OCI-LY7 (cell line): ENCODE results near the gene LCOR. TPM values are rescaled to one million over a fixed set of nuclear protein-coding genes. Genes with fewer than 3 reads are reported as not detected.

Experiments
- BruUV-seq: library from RNA; stranded (reverse); fragments of 400-500 nt; replicated peaks from 2 replicates; lab custom pipeline; 2021; lab: Mats Ljungman, UMichigan
- CTCF ChIA-PET: fragments of 300-600 bp; sonication (Branson Sonifier 250); formaldehyde crosslinking; loops from one replicate; lab custom pipeline; 2022; ENCODE audit warnings: antibody characterized with exemption; ENCODE audit not compliant: unreplicated experiment; lab: Charles Lee
- POLR2A ChIA-PET: fragments of 300-600 bp; sonication (Branson Sonifier 250); formaldehyde crosslinking; loops from one replicate; lab custom pipeline; 2022; ENCODE audit warnings: antibody characterized with exemption; lab: Charles Lee
- DNase-seq: peaks from one replicate; pipeline ENCODE4 v3.0.0-alpha.2; 2015; ENCODE audit warnings: low spot score
- H2AFZ ChIP-seq: fragments of 200-600 bp; sonication (generic), shearing (Covaris generic); 2 replicates; pipeline ENCODE4 v1.6.1; 2014; ENCODE audit warnings: mild to moderate bottlenecking, antibody characterized with exemption, low read length, moderate library complexity
- H3K27ac ChIP-seq: fragments of 200-600 bp; sonication (generic); 2 replicates; pipeline ENCODE4 v1.5.1; 2014; ENCODE audit warnings: mixed run types, low read depth, mild to moderate bottlenecking, moderate library complexity, low read length, inconsistent platforms; ENCODE audit not compliant: poor library complexity, severe bottlenecking
- H3K36me3 ChIP-seq: fragments of 200-600 bp; sonication (generic); 2 replicates; pipeline ENCODE4 v1.6.1; 2014; ENCODE audit warnings: mild to moderate bottlenecking, antibody characterized with exemption, low read length, moderate library complexity, mixed read lengths; ENCODE audit not compliant: insufficient read depth
- H3K4me1 ChIP-seq: fragments of 200-600 bp; sonication (generic); 2 replicates; pipeline ENCODE4 v1.5.1; 2014; ENCODE audit warnings: mild to moderate bottlenecking, low read length; ENCODE audit not compliant: insufficient read depth, poor library complexity, severe bottlenecking
- H3K4me2 ChIP-seq: fragments of 200-600 bp; sonication (generic); 2 replicates; pipeline ENCODE4 v1.6.1; 2014; ENCODE audit warnings: mild to moderate bottlenecking, low read length
- H3K4me3 ChIP-seq: fragments of 200-600 bp; sonication (generic); 2 replicates; pipeline ENCODE4 v1.5.1; 2014; ENCODE audit warnings: mild to moderate bottlenecking, low read depth, low read length; ENCODE audit not compliant: poor library complexity, severe bottlenecking
- H3K79me2 ChIP-seq: fragments of 200-600 bp; sonication (generic); 2 replicates; pipeline ENCODE4 v1.6.1; 2016; ENCODE audit warnings: low read depth, mild to moderate bottlenecking, low read length, moderate library complexity, mixed read lengths; ENCODE audit not compliant: insufficient read depth
- H3K9me2 ChIP-seq: fragments of 200-600 bp; sonication (generic); 2 replicates; pipeline ENCODE4 v1.6.1; 2016; ENCODE audit warnings: mild to moderate bottlenecking, low read length, mixed read lengths; ENCODE audit not compliant: insufficient read depth
- H3K9me3 ChIP-seq: fragments of 200-600 bp; sonication (generic); 2 replicates; pipeline ENCODE4 v1.6.1; 2014; ENCODE audit warnings: mild to moderate bottlenecking, mixed run types, low read length, mixed read lengths
- H4K20me1 ChIP-seq: fragments of 200-600 bp; sonication (generic); 2 replicates; pipeline ENCODE4 v1.6.1; 2014; ENCODE audit warnings: mild to moderate bottlenecking, antibody characterized with exemption, low read length, moderate library complexity, mixed read lengths; ENCODE audit not compliant: insufficient read depth
- CTCF ChIP-seq: fragments of 200-600 bp; sonication (generic); conservative IDR thresholded peaks from 2 replicates; pipeline ENCODE4 v1.5.1; 2014; ENCODE audit warnings: mild to moderate bottlenecking, antibody characterized with exemption, low read length, moderate library complexity, mixed read lengths
- EZH2phosphoT487 ChIP-seq: fragments of 200-600 bp; sonication (generic); IDR thresholded peaks from 2 replicates; pipeline ENCODE4 v1.6.1; 2018; ENCODE audit warnings: low read depth, borderline replicate concordance, mild to moderate bottlenecking, mixed run types, antibody characterized with exemption, low read length, moderate library complexity, mixed read lengths
- intact Hi-C: fragments of 100-400 bp; cut with micrococcal nuclease; formaldehyde crosslinking; loops from one replicate; pipeline ENCODE4 v1.10.0; 2022; ENCODE audit not compliant: unreplicated experiment
- total RNA-seq, 2 experiments: library from RNA; depleted of rRNA in 1 of 2; stranded (reverse); fragments of >200 nt in 1 of 2; shearing (Covaris generic) in 1 of 2; gene quantifications; 2 replicates each; pipeline ENCODE4 v1.2.3, GENCODE V29; 2014 to 2022

Gene LCOR
- total RNA-seq, 2 experiments from 2014 or later = 17.1 to 58.4 TPM

DNA sequence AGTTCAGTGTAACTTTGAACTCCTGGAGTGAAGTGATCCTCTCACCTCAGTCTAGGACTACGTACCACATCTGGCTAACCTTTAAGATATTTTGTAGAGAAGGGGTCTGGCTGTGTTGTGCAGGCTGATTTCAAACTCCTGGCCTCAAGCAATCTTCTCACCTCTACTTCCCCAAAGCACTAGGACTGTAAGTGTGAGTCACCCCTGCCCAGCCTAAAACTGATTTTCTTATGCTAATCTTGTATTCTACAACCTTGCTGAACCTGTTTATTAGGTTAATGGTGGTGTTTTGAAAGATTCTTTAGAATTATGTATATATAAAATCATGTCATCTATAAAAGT is 58.0 kb downstream of the LCOR start:
- DNase-seq = no peak
- no peak for TF ChIP-seq EZH2phosphoT487
- no peak for TF ChIP-seq CTCF
- Histone ChIP-seq H3K9me3 (peaks cover 12% of the 10 kb centered on the region; the same call in 1 of the 2 replicates), H3K79me2 (peaks cover 86% of the 10 kb centered on the region), H3K4me1 (no peaks in the 10 kb centered on the region), H3K27ac (no peak overlapping the region), H2AFZ (no peak overlapping the region), H3K4me2 (no peak overlapping the region), H3K9me2 (no peaks in the 10 kb centered on the region), H3K36me3 (peaks cover 73% of the 10 kb centered on the region), H3K4me3 (no peak overlapping the region), H4K20me1 (peaks cover 4% of the 10 kb centered on the region; the same call in 1 of the 2 replicates)
- intact Hi-C loops = no loop called here
- POLR2A ChIA-PET = no interaction called here
- BruUV-seq = no TSS peak
- CTCF ChIA-PET = no interaction called here

DNA sequence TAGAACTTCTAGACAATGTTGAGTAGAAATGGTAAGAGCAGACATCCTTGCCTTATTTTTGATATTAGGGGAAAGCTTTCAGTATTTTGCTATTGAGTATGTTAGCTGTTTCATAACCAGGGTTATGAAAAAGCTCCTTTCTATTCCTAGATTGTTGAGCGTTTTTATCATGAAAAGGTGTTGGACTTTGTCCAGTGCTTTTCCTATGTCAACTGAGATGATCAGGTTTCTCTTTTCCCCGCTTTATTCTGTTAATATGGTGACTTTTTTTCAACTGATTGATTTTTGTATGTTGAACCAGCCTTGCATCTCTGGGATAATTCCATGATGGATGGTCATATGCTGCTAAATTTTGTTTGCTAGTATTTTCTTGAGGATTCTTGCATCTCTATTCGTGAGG is 58.5 kb downstream of the LCOR start:
- ChIA-PET POLR2A (no interaction called here), CTCF (no interaction called here)
- no peak for TF ChIP-seq EZH2phosphoT487
- TF ChIP-seq CTCF = no peak
- Histone ChIP-seq H3K4me1 (no peaks in the 10 kb centered on the region), H3K79me2 (peaks cover 82% of the 10 kb centered on the region), H4K20me1 (peaks cover 6% of the 10 kb centered on the region; the same call in 1 of the 2 replicates), H3K9me2 (no peaks in the 10 kb centered on the region), H3K9me3 (peaks cover 12% of the 10 kb centered on the region; the same call in 1 of the 2 replicates), H3K27ac (no peak overlapping the region), H3K4me2 (no peak overlapping the region), H3K36me3 (peaks cover 69% of the 10 kb centered on the region), H2AFZ (no peak overlapping the region), H3K4me3 (no peak overlapping the region)
- no peak for DNase-seq
- intact Hi-C loops = no loop called here
- BruUV-seq = no TSS peak

- Histone ChIP-seq H3K4me2 (no peak overlapping the region), H3K4me1 (no peaks in the 10 kb centered on the region), H3K27ac (no peak overlapping the region), H3K79me2 (peaks cover 73% of the 10 kb centered on the region), H3K36me3 (peaks cover 56% of the 10 kb centered on the region), H2AFZ (no peak overlapping the region), H4K20me1 (peaks cover 6% of the 10 kb centered on the region; the same call in 1 of the 2 replicates), H3K9me3 (peaks cover 9% of the 10 kb centered on the region; the same call in 1 of the 2 replicates), H3K9me2 (no peaks in the 10 kb centered on the region), H3K4me3 (no peak overlapping the region)
- CTCF ChIA-PET = interaction anchor here (0.7 kb wide), 1 partner anchor 1458 kb away, joined by 3 read pairs; no protein-coding TSS in a partner anchor
- POLR2A ChIA-PET = interaction anchor here (0.6 kb wide), 1 partner anchor 74 kb away, joined by 4 read pairs; no protein-coding TSS in a partner anchor
- DNase-seq = no peak
- no TSS peak for BruUV-seq
- TF ChIP-seq CTCF (no peak), EZH2phosphoT487 (no peak)
- intact Hi-C loops = no loop called here
Measured at GRCh38 chr10:96891840-96892239, 59.7 kb downstream of the LCOR start.
